Cardiac septum (tissue), 1 donor: Measurements from ENCODE around the gene ACAD9. TPM values are rescaled to one million over a fixed set of nuclear protein-coding genes. Genes with fewer than 3 reads are reported as not detected.

Experiments
- DNase-seq: peaks from one replicate; pipeline ENCODE4 v3.0.0-alpha.2; 2020; ENCODE audit warnings: low spot score
- intact Hi-C: fragments of 100-400 bp; cut with DNase I; formaldehyde crosslinking; loops from one replicate; pipeline ENCODE4 v1.14.0; 2022
- total RNA-seq: library from RNA; stranded (reverse); fragmentation: NEBNext Ultra II Directional; extraction: Animal tissue kit (Norgen Biotek cat#: 25700); gene quantifications from one replicate; pipeline ENCODE4 v1.2.1, GENCODE V29; 2021
- donor health status: DM: no; HTN: no; CAD: no.

The ACAD9 gene
- total RNA-seq, 1 donor from 2014 or later, result 29.3 TPM

DNA sequence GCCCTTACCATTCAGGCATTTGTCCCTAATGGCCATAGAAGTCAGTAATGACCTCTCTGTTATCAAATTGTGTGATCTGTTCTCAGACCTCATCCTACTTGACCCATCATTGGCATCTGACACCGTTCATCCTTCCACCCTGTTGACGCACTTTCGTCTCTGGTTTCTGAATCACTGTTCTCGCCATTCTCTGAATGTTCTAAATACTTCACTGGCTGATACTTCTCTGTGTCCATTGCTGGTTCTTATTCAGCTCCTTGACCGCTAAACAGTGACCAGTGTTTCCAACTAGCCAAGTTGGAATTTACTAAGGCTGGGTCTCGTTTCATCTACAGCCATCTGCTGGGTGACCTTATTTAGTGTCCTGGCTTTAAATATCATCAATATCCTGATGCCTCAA is 2.2 kb downstream of the ACAD9 start:
- DNase-seq, result no peak
- intact Hi-C loops, result no loop called here

DNA sequence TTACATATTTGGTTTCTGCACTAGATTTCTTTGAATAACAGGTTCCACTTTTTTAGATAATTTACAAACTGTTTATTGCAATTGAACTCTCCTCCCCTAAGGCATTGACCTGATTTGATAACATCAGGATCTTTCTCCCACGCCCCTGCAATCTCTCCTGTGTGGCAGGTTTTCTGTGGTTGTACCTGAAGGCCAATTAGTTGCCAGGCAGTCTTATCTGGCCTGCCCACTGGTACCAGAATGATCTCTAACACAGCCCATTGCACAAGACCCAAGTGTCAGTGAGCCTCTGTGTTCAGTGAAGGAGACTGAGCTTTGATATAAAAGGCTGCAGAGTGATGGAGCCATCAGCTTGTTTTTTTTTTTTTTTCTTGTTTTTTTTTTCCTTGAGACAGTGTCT is 3.3 kb downstream of the ACAD9 start:
- DNase-seq, result no peak
- intact Hi-C loops, result no loop called here

DNA sequence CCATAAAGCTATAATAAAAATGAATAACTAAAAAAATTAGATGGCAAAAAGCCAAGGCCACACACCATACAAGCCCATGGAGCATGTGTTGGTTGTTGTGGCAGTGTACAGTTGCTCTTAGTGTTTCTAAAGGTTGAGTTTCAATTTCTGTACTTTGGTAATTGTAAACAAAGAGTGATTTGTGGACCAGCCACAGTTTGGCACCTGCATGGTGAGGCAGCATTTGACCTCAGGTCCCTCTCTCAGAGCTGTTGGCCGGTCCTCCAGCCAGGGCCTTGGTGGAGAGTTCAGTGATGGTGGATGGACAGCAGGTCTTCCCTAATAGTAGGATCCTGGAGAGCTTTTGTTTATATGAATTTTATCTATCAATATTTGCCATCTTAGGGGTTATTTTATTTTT is 5.6 kb downstream of the ACAD9 start:
- intact Hi-C loops, result no loop called here

DNA sequence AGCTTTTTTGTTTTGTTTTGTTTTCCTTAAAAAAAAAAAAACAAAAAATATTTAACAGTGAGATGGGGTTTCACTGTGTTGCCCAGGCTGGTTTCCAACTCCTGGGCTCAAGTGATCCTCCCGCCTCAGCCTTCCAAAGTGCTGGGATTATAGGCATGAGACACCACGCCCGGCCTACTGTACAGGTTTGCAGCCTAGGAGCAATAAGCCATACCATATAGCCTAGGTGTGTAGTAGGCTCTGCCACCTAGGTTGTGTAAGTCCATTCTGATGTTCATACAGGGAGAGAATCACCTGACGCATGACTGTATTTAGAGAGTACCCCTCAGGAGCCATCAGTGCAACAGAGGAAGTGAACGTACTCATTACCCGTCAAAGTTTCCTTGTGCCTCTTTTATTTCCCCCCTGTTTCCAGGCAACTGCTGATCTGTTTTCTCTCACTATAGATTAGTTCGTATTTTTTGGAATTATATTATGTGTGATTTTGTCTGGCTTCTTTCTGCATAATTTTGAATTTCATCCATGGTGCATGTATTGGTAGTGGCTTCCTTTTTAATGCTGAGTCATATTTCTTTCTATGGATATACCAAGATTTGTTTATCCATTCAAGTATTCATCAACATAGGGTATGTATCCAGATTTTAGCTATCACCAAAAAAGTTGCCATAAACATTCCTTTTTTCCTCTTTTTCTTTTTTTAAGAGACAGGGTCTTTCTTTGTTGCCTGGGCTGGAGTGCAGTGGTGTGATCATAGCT is 9.9 kb downstream of the ACAD9 start:
- intact Hi-C loops, result no loop called here
- no peak for DNase-seq

More for the DNA sequence above, 5.6 kb downstream of the ACAD9 start:
- no peak for DNase-seq

DNA sequence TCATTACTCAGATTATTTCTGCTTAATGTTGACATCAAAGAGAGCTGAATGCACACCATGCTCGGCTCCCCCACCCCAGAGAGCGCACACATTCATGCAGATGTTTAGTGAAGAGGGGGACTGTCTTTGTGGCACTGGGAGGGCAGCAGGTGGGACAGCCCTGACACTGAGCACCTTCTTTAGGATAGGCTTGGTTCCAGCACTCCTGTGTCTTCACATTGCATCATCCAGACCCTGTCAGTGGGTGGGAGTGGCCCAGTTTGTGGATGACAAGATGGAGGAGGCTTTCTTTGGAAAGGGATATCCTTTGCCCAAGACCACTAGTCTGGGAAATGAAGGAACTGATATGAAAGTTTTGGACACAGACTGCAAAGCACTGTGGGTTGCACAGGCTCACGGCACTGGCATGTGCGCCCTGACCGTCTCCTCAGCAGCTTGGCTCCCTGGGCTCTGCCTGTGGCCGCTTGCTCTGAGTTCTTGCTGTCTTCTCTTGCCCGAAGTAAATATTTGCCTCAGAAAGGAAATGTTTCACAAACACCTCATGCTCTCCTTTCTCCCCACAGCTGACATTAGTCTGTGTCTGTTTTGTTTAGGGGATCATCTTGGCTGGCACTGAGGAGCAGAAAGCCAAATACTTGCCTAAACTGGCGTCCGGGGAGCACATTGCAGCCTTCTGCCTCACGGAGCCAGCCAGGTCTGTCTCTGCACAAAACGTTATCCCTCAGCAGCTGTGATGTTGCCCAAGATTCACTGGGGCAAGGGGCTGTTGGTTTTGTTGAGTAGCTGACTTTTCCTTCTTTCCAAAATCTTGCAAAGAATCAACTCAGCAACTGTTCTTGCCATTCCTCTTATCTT is 16.6 kb downstream of the ACAD9 start:
- intact Hi-C loops, result no loop called here
- DNase-seq, result no peak

DNA sequence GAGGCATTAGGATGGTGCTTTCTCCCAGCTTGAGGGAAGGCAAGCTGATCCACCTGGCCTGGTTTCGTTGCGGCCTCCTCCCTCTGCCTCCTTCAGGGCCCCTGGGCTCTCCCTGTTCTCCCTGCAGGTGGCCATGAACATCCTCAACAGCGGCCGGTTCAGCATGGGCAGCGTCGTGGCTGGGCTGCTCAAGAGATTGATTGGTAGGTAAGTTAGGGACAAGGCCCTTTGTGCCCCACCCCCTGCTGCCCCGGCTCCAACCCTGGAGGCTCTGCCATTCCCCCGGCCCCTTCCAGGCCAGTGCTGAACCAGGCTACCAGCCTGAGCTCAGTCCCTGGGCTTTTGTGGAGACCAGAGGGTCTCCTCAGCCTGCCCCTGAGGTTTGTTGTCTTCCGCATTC is 23.0 kb downstream of the ACAD9 start:
- intact Hi-C loops, result no loop called here
- DNase-seq, result no peak

DNA sequence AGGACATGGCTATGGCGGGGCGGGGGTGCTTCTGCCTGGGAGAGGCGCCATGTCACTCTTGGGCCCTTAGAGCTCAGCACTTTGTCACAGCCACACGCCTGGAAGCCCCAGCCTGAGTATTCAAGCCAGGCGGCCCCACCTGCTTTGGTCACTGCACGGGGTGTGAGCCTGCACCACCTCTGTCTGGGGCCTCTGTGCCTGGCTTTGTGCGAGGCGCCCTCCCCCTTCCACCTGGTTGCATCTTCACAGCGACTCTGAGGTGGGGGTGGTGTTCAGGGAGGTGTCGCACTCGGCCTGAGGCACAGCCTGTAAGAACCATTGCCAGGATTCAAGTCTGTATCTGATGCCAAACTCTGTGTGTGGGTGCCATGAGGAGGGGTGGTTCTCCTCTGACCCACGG is 24.1 kb downstream of the ACAD9 start:
- intact Hi-C loops, result no loop called here
- no peak for DNase-seq

DNA sequence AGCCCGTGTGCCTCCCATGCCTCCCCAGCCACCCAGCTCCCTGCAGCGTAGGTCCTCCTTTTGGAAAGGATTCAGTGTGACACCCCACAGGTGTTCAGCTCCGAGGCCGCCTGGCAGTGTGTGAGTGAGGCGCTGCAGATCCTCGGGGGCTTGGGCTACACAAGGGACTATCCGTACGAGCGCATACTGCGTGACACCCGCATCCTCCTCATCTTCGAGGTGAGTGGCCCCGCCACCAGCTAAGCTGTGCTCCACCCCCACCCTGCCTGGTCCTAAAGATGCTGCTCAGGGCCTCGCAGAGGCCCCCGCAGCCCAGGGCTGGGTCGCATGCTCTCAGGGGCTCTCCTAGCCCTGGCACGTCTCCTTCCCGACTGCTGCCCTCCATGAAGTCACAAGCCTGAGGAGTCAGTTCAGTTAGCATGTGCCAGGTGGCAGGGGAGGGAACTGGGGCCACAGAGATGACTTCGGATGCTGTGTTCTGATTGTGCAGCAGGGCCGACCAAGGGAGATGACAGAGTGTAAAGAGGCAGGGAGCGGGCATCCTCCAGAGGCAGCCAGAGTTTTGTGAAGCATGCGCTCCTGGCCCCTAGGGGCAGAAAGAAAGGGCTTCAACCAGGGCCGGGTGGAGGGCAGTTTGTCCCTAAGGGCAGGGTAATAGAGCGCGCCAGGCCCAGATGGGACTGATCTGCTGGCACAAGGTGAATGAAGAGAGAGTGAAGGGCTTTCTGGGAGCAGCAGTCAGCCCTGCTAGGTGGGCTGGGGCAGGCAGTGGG is 26.8 kb downstream of the ACAD9 start:
- no peak for DNase-seq
- intact Hi-C loops, result no loop called here

DNA sequence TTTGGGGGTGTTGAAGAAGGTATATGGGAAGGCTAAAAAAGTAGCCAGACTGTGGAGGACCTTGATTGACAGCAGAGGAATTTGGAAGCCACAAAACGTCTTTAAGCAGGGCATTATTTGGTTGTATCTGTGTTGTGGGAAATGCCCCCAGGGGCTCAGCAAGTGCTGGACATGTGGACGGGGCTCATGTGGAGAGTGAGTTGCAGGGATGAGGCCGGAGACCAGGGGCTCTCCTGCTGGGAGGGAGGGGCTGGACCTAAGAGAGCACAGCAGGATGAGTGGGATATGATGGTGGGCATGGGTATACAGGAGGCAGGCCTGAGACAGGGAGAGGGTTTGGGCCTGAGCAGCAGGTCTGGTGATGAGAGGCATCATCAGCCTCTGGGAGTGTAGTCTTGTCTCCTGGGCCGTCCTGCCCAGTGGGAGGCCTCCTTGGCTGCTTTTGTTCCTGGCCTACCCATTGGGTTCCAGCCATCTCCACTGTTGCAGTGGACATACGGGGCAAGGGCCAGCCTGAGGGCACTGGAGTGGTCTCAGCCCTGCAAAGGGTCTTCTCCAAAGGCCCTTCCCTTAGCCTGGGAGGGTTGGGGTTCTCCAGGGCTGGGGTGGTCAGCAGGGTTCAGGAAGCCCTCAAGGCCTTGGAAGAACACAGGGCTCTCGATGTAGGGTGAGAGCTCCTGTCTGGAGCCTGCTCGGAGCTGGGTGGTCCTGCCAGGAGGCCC is 27.5 kb downstream of the ACAD9 start:
- no peak for DNase-seq
- intact Hi-C loops, result no loop called here

DNA sequence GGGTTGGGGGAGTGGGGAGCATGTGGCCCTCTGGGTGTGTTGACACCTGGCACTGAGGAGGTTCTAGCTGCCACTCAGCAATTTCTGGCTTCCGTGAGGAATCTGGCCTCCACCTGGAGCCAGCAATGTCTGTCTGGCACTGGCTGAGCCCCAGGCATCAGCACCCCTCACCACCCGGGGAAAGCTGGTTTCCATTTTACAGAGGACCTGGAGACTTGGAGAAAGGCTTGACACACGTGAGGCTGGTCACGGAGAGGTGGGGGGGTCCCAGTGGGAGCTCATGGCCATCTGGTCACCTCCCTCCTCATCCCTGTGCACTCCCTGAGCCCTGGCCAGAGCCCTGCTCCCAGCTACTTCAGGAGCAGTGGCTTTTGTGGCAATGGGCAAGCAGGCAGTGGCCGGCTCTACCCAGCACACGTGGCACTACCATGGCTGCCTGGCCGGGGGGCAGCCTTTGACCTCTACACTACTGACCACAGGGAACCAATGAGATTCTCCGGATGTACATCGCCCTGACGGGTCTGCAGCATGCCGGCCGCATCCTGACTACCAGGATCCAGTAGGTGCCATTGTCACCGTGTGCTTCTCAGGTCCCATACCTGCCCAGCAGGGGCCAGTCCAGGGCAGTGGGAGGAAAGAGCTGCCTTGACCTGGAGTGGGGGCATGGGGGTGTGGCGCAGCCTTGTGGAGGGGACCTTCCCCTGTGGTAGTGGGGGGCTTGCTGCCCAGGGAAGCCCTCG is 28.5 kb downstream of the ACAD9 start:
- no peak for DNase-seq
- intact Hi-C loops, result no loop called here

DNA sequence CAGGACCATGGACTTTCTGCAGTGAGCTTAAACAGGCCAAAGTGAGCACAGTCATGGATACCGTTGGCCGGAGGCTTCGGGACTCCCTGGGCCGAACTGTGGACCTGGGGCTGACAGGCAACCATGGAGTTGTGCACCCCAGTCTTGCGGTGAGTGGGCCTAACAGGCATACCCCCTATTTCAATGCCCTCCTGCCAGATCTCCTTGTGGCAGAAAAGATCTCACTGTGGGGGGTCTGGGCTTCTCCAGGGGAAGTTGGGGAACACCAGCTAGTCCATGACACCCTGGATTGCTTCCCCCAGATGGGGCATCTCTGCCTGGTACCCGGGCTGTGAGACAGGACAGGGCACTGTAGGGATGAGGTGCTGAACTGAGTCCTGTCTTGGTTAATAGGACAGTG is 29.5 kb downstream of the ACAD9 start:
- intact Hi-C loops, result no loop called here
- DNase-seq, result no peak

DNA sequence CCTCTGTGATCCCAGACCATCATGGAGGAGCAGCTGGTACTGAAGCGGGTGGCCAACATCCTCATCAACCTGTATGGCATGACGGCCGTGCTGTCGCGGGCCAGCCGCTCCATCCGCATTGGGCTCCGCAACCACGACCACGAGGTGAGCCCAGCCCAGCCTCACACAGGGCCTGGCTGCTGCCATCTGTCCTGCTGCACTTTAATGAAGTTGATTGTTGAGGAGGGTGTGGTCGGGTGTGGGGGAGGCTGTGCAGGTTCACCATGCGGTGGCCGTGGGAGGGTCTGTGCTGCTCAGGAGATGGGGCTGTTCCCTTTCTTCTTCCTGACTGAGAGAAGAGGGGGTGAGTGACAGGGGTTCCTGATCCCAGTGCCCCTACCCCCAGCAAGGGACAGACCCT is 30.6 kb downstream of the ACAD9 start:
- intact Hi-C loops, result no loop called here
- no peak for DNase-seq

DNA sequence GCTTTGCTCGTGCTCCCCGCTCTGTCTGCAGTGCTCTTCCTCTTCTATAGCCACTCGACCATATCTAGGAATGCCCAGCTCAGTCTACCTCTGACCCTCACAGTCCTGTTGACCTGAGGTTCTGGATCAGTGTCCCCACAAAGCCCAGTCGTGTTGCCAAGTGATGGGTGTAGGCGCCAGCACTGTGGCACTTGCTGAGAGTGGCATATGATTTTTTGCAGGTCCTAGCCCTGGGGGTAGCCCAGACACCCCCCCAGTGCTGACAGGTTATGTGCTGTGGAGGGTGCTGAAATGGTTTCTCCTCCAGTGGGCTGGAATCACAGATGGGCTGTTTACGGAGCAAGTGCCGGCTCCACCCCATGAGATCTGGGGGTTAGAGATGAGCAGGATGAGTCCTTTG is 32.5 kb downstream of the ACAD9 start:
- DNase-seq, result no peak
- intact Hi-C loops, result no loop called here

DNA sequence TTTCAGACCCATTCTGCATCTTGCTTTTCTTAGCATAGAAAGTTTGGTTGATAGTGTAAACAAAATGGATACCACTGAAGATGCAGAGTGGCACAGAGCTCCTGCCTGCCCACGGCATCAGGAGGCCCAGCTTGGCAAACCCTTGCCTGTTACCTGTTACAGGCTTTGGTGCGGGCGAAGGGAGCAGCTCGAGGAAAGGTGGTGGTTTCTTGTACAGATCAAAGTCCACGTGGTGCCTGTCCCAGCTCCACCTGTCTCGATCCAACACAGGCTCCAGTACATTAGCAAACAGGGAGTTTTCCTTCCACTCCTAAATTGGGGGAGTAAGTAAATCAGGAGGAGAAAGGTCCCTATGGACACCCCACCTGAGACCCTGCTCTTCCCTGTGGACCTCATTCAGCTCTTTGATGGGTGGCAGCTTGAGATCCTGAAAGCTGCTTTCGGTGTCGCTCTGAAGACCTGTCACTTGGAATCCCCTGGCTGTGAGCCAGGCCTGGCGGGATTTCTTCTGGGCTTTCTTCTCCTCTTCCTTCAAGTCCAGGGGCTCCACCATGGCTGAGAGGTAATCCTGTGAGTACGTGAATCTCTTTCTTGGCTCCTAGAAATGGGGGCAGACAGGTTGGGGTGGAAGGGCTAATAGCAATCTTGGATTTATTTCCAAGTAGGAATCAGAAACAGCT is 35.7 kb downstream of the ACAD9 start:
- intact Hi-C loops, result no loop called here
- no peak for DNase-seq

DNA sequence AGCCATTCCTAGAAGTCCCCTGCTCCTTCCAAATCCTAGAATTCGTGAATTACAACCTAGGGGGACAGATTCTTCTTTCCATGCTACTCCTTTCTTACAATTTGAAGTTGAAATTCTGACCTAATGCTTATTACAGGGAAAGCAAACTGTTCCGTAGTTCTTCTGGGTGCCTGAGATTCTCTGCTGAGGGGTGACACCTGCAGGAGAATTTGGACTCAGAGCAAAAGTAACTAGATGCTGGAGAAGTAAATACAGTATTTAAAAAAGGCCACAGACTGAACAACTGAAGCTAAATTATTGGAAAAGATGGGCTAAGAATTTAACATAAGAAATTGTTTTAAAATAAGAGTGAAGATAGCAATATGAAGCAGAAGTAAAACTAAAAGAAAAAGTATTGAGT is 37.9 kb downstream of the ACAD9 start:
- intact Hi-C loops, result no loop called here
- DNase-seq, result no peak

DNA sequence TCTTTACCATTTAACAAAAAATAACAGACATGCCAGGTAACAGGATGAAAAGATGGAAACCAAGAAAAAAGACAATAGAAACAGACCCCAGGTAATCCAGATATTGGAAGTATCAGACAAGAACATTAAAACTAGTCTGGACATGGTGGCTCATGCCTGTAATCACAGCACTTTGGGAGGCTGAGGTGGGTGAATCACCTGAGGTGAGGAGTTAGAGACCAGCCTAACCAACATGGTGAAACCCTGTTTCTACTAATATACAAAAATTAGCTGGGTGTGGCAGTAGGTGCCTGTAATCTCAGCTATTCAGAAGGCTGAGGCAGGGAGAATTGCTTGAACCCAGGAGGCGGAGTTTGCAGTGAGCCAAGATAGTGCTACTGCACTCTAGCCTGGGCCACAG is 40.6 kb downstream of the ACAD9 start:
- no peak for DNase-seq
- intact Hi-C loops, result no loop called here

DNA sequence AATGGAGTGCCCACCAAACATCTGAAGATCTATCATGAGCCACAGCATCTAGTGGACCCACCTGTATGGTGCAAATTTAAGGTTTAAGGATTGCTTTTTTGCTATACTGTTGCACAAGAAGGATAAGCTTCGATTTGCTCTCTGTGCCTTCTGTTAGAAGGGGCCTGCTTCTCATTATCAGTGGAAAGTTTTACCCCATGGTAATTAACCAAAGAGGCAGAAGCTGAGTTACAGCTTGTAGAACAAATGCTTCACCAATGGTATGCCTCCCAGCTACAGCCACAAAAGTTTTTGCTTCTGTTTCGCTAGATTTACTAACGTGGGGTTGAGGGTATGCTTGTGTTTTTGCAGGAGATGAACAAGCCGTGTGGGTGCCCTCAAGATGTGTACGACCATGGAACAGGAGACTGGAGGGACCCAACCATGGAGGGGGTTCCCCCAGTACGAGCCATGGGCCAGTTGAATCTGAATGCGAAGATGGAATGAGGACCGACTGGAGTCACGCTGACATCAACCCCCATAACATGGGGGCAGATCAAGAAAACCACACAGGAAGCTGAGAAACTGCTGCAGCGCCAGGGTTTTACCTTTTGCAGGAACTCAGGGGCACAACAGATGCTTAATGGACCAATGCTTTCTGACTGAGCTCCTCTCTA is 43.5 kb downstream of the ACAD9 start:
- no peak for DNase-seq
- intact Hi-C loops, result no loop called here

DNA sequence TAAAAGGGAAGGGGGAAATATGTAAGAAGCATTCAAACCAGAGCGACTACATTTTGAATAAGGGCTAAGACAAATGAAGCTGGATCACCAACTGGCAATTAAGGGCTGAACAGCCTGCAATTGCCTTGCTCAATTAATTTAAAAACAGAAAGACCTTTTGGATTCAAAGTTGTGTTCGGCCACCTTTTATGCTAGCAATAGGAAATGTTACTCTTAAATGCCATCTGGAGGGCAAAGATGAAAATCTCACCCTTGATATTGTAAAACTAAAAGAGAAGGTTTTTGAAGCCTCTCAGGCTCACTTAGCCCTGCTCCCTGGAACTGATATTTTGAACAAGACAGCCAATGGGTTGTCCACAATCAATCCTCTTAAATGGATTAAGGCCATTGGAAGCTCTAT is 44.2 kb downstream of the ACAD9 start:
- no peak for DNase-seq
- intact Hi-C loops, result no loop called here
